HL-60 (cell line): ENCODE measurements around the gene CACNA2D1.

Source experiments
- DNase-seq, 2 experiments: peaks; one replicate each; pipeline ENCODE4 v3.0.0-alpha.2; 2010 to 2020; ENCODE audit warnings: low read depth in 1 of 2, low spot score in 1 of 2
- H3K27ac ChIP-seq: fragments of 250-450 bp; sonication (Bioruptor Pico); replicated peaks from 2 replicates; pipeline ENCODE4 v1.5.1; 2020; ENCODE audit warnings: mild to moderate bottlenecking, moderate library complexity
- H3K27me3 ChIP-seq: fragments of 250-450 bp; sonication (Bioruptor Pico); 2 replicates; pipeline ENCODE4 v1.5.1; 2021; ENCODE audit warnings: mild to moderate bottlenecking, moderate library complexity; ENCODE audit not compliant: insufficient read depth, poor library complexity, severe bottlenecking
- H3K4me3 ChIP-seq: replicated peaks from 2 replicates; pipeline ENCODE4 v1.5.1; 2011; ENCODE audit warnings: mild to moderate bottlenecking, control low read depth, low read length; ENCODE audit not compliant: insufficient read depth
- CTCF ChIP-seq: IDR thresholded peaks from one replicate; pipeline ENCODE4 v1.5.1; 2011; ENCODE audit warnings: low read length, control low read depth, inconsistent platforms; ENCODE audit not compliant: insufficient read depth
- GABPA ChIP-seq: IDR thresholded peaks from 2 replicates; pipeline ENCODE4 v1.6.1; 2012; ENCODE audit warnings: low read depth
- POLR2AphosphoS5 ChIP-seq: IDR thresholded peaks from 2 replicates; pipeline ENCODE4 v1.6.1; 2012; ENCODE audit warnings: low read depth
- REST ChIP-seq: IDR thresholded peaks from 2 replicates; pipeline ENCODE4 v1.6.1; 2012; ENCODE audit warnings: low read depth; ENCODE audit not compliant: insufficient replicate concordance
- SPI1 ChIP-seq: IDR thresholded peaks from 2 replicates; pipeline ENCODE4 v1.6.1; 2012; ENCODE audit warnings: low read depth, mild to moderate bottlenecking, borderline replicate concordance

CACNA2D1 gene

GRCh38 chr7:82345886-82346285 lies 97.7 kb downstream of the CACNA2D1 start:
- H3K4me3 ChIP-seq, result no peak overlapping the region
- no peaks in the 10 kb centered on the region for H3K27me3 ChIP-seq
- TF ChIP-seq SPI1 (no peak), GABPA (no peak), POLR2AphosphoS5 (no peak), CTCF (no peak), REST (no peak)
- DNase-seq, result no peak
- H3K27ac ChIP-seq, result no peak overlapping the region

- DNase-seq, result no peak
- H3K4me3 ChIP-seq, result no peak overlapping the region
- TF ChIP-seq POLR2AphosphoS5 (no peak), CTCF (no peak), GABPA (no peak), REST (no peak), SPI1 (no peak)
- no peaks in the 10 kb centered on the region for H3K27me3 ChIP-seq
- no peak overlapping the region for H3K27ac ChIP-seq
Measured at GRCh38 chr7:82343716-82344115, 99.9 kb downstream of the CACNA2D1 start.

GRCh38 chr7:82339958-82340357 lies 103.6 kb downstream of the CACNA2D1 start:
- DNase-seq, result no peak
- TF ChIP-seq GABPA (no peak), POLR2AphosphoS5 (no peak), REST (no peak), CTCF (no peak), SPI1 (no peak)
- Histone ChIP-seq H3K4me3 (no peak overlapping the region), H3K27me3 (no peaks in the 10 kb centered on the region), H3K27ac (no peak overlapping the region)
